Stomach smooth muscle (tissue), 2 donors: ENCODE results near the gene TIPRL.

Experiments used
- H3K27ac ChIP-seq: one replicate; pipeline ENCODE4 v1.7.0; 2013; ENCODE audit warnings: mild to moderate bottlenecking, low read length, inconsistent platforms
- H3K27me3 ChIP-seq, 2 donors: one replicate each; pipeline ENCODE4 v1.7.0; 2013; ENCODE audit warnings: low read length in 2 of 2; ENCODE audit not compliant: insufficient read depth in 2 of 2, control insufficient read depth in 1 of 2
- H3K36me3 ChIP-seq, 2 donors: one replicate each; pipeline ENCODE4 v1.7.0; 2013; ENCODE audit warnings: low read length in 2 of 2; ENCODE audit not compliant: control insufficient read depth in 2 of 2, insufficient read depth in 2 of 2
- H3K4me1 ChIP-seq: one replicate; pipeline ENCODE4 v1.7.0; 2013; ENCODE audit warnings: low read length; ENCODE audit not compliant: control insufficient read depth, insufficient read depth
- H3K4me3 ChIP-seq, 2 donors: one replicate each; pipeline ENCODE4 v1.7.0; 2013; ENCODE audit warnings: low read length in 2 of 2
- H3K9ac ChIP-seq, 2 donors: one replicate each; pipeline ENCODE4 v1.7.0; 2013; ENCODE audit warnings: low read length in 2 of 2, mild to moderate bottlenecking in 1 of 2
- H3K9me3 ChIP-seq, 2 donors: one replicate each; pipeline ENCODE4 v1.7.0; 2013; ENCODE audit warnings: low read length in 2 of 2; ENCODE audit not compliant: control insufficient read depth in 2 of 2
- donor health status: healthy.
- donor health status: Pancreatic carcinoma.

TIPRL gene

DNA sequence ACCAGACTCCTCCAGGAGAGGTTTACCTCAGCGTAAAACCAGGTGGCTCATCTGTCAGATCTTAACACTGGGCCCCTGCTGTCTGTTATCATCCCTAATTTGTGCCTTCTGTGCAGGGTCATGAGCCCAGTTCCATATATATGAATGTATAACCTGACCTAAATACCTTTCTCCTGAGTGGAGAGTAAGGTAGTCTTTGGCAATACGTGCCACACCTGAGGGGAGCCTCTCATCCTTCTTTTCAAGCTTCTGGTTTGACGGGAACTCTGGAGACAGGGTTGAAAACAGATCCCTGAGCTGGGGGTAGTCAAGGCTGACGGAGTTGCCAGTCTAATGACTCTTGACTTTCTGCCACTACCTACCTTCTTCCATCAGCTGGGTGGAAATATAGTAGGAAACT lies 51.1 kb downstream of the TIPRL start:
- Histone ChIP-seq H3K36me3 (peaks cover 17 to 22% of the 10 kb centered on the region in 2 donors), H3K4me1 (peaks cover 12% of the 10 kb centered on the region), H3K27ac (no peak overlapping the region), H3K27me3 (no peaks in the 10 kb centered on the region), H3K4me3 (no peak overlapping the region), H3K9ac (no peak overlapping the region), H3K9me3 (no peaks in the 10 kb centered on the region)

DNA sequence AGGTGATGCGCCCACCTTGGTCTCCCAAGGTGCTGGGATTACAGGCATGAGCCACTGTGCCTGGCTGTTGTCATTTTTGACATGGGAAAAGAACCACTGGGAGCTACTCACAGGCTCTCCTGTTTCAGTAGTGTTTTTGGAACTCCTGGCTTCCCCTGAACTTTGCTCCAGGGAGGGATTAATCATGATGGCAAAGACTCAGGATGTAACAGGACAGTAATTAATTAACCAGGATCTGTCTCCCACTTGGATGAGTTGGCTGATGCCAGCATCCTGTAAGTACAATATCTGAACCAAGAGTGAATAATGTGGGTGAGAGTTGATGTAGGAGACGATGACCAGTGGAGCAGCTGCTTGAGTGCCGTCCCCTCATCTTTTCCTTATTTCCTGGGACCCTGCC lies 51.9 kb downstream of the TIPRL start:
- H3K27me3 ChIP-seq: no peaks in the 10 kb centered on the region
- peaks cover 17 to 27% of the 10 kb centered on the region in 2 donors for H3K36me3 ChIP-seq
- H3K4me1 ChIP-seq: peaks cover 8% of the 10 kb centered on the region

DNA sequence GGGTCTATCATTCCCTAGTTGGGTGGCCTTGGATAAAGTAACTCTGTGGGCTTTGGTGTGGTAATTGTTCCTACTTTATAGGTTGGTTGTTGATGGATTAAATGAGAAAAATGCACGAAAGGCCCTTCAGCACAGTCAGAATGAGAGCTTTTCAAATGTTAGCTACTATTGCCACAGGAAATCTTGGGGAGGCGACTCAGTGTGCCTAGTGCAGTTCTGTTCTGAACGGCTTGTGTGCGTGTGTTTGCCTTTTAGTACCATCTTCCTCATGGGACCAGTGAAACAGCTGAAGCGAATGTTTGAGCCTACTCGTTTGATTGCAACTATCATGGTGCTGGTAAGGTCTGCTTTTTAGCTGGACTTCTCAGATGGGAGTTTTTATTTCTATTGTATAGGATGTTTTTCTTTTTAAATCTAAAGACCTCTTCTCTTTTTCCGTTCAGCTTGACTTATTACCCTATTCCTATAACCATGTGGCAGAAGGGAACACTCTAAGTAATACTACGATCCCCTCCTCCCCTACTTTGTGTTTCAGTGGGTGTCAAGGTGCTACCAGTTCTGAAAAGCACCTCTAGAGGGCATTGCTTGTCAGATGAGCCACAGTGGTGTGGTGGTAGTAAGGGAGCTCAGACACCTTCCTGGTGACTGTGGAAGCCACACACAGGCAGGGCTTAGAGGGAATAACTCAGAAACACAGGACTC lies 56.2 kb downstream of the TIPRL start:
- Histone ChIP-seq H3K9me3 (no peaks in the 10 kb centered on the region), H3K4me1 (no peaks in the 10 kb centered on the region), H3K27me3 (no peaks in the 10 kb centered on the region), H3K27ac (no peak overlapping the region), H3K36me3 (peaks cover 34 to 45% of the 10 kb centered on the region in 2 donors), H3K9ac (no peak overlapping the region), H3K4me3 (no peak overlapping the region)

More for the DNA sequence above, 51.9 kb downstream of the TIPRL start:
- H3K4me3 ChIP-seq: no peak overlapping the region
- H3K27ac ChIP-seq: no peak overlapping the region
- no peak overlapping the region for H3K9ac ChIP-seq
- H3K9me3 ChIP-seq: no peaks in the 10 kb centered on the region

DNA sequence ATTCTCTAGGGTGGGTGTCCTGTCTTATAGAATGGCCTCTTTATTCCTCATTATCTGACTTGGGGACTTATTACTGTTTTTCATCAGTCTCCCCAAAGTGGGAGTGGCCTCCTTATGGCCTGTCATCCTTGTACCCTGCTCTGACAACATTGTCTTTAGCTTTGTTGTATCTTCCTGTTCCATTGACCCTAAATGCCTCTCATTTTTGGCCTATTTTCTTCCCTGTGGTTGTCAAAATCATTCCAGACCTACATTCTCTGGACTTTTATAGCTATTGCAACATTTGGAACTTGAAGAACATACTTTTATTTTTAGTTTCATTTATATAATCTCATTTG lies 56.8 kb downstream of the TIPRL start:
- H3K4me1 ChIP-seq: no peaks in the 10 kb centered on the region
- H3K36me3 ChIP-seq: peaks cover 34 to 48% of the 10 kb centered on the region in 2 donors
- no peak overlapping the region for H3K9ac ChIP-seq
- H3K9me3 ChIP-seq: no peaks in the 10 kb centered on the region
- H3K4me3 ChIP-seq: no peak overlapping the region
- H3K27me3 ChIP-seq: no peaks in the 10 kb centered on the region
- H3K27ac ChIP-seq: no peak overlapping the region

DNA sequence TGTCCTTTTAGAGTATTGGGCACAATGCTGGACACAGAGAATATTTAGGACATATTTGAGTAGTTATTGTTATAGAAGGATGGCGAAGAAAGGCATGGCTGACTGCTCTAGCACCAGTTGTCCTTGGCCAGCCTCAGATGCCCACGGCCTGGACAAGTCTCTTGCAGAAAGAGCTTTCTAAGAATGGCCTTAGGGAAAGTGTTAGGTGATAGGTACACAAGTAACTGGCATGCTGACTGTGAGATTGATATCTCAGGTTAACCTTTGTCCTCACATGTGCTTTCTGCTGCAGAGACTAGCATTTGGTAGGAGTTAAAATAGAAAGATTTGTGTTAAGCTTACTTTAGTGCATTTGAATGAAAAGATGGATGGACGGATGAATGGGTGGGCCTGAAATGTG lies 57.2 kb downstream of the TIPRL start:
- Histone ChIP-seq H3K9ac (no peak overlapping the region), H3K27ac (no peak overlapping the region), H3K36me3 (peaks cover 34 to 47% of the 10 kb centered on the region in 2 donors), H3K9me3 (no peaks in the 10 kb centered on the region), H3K27me3 (no peaks in the 10 kb centered on the region), H3K4me1 (no peaks in the 10 kb centered on the region), H3K4me3 (no peak overlapping the region)

DNA sequence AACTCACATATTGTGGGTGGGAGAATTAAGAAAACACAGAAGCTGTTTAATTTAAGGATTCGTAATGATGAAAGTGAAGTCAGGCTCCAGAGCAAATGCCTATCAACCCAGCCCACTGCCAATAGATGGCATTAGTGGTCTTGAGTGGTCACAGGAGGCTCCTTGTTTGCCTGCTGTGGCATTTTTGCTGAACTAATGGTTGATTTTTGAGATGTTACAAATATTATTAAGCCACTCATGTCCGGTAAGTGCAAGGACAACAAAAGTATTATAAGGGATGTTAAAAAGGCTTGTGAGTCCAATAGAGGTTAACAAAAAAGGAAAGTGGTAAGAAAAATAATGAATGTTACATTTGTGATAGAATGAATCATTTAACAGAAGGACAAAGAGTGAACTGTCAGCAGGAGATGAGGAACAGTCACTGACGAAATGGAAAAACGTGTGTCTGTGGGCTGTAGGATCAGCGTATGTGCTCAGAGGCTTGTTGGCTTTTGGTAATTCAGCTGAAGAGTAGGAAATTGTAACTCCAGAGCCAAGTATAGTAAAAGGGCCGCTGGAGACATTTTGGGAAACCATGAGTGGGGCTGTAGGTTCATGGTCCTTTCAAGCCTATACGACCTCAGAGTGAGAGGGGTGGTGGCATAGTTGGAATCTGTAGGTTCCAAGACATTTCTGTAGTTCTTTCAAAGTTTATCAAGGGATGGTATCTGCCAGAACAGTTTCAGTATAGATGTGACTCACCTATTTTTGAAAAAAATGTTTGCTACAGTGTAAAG lies 58.3 kb downstream of the TIPRL start:
- H3K9ac ChIP-seq: no peak overlapping the region

DNA sequence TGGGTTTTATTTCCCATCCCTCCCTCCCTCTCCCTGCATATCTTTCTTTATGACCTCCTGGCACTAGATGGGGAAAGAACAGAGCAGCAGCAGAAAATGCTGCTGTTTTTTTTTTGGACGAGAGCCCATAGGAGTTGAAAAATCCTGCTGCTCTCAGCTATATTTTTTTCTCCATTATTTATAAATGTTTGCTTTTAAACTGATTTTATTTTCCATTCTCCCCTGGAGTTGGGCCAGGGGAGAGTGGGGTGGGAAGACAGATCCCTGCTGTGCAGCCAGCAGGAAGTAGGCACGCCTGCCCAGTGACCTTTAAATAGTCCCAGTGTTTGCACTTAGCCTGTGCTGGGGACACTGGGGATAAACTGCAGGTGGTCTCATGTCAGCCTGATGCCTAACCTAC lies 64.4 kb downstream of the TIPRL start:
- peaks cover 11% of the 10 kb centered on the region for H3K4me1 ChIP-seq
- H3K27ac ChIP-seq: peak overlapping the region; percentile 50
- H3K9ac ChIP-seq: peak overlapping the region in 1 of 2 donors; percentile 22
- H3K4me3 ChIP-seq: no peak overlapping the region
- H3K27me3 ChIP-seq: no peaks in the 10 kb centered on the region
- H3K9me3 ChIP-seq: no peaks in the 10 kb centered on the region
- peaks cover 15 to 32% of the 10 kb centered on the region in 2 donors for H3K36me3 ChIP-seq

More for the DNA sequence above, 58.3 kb downstream of the TIPRL start:
- Histone ChIP-seq H3K4me1 (no peaks in the 10 kb centered on the region), H3K36me3 (peaks cover 34 to 45% of the 10 kb centered on the region in 2 donors), H3K27ac (no peak overlapping the region), H3K4me3 (no peak overlapping the region), H3K27me3 (no peaks in the 10 kb centered on the region), H3K9me3 (no peaks in the 10 kb centered on the region)

DNA sequence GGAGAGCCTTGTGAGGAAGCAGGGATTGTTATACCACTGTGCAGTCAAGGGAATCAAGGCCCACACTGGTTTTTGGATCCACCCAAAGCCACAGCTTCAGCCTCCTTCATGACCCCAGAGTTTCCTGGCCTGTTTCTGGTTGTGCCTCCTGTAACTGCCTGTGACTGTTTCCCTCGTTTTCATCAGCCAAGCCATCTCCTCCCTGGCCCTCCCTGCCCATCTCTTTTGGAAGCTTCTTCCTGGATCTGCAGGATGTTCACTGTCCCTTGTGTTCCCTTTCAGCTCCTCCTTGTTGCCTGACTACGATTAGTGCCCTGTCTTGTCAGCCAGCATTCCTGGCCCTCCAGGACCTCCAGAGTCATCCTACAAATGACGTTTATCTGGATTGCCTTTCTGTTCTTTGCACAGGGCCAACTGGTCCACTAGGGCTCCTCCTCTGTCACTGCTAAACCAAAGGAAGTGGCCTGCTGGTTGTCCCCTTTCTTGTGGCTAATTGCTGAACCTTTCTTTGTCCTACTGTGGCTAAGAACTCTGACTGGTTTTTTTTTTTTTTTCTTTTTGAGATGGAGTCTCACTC lies 65.0 kb downstream of the TIPRL start:
- Histone ChIP-seq H3K9me3 (no peaks in the 10 kb centered on the region), H3K27me3 (no peaks in the 10 kb centered on the region), H3K4me1 (peaks cover 11% of the 10 kb centered on the region), H3K36me3 (peaks cover 14 to 31% of the 10 kb centered on the region in 2 donors), H3K27ac (peak overlapping the region; percentile 50), H3K4me3 (peak overlapping the region in 1 of 2 donors; percentile 1), H3K9ac (peak overlapping the region in 1 of 2 donors; percentile 22)

DNA sequence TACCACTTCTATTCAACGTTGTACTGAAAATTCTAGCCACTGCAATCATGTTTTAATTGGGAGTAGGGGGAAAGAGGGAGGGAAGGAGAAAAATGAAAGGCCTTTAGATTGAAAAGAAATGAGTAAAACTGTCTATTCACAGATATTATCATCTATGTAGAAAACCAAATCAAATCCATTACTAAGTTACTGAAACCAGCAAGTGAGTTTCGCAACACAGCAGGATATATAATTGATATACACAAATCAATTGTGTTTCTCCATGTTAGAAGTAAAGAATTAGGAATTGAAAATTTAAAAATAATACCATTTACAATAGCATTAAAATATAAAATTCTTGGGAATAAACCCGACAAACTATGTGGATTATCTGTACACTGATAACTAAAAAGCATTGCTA lies 66.3 kb downstream of the TIPRL start:
- Histone ChIP-seq H3K36me3 (peaks cover 10 to 23% of the 10 kb centered on the region in 2 donors), H3K27me3 (no peaks in the 10 kb centered on the region), H3K4me3 (no peak overlapping the region), H3K9ac (no peak overlapping the region), H3K9me3 (no peaks in the 10 kb centered on the region), H3K27ac (no peak overlapping the region), H3K4me1 (peaks cover 11% of the 10 kb centered on the region)

DNA sequence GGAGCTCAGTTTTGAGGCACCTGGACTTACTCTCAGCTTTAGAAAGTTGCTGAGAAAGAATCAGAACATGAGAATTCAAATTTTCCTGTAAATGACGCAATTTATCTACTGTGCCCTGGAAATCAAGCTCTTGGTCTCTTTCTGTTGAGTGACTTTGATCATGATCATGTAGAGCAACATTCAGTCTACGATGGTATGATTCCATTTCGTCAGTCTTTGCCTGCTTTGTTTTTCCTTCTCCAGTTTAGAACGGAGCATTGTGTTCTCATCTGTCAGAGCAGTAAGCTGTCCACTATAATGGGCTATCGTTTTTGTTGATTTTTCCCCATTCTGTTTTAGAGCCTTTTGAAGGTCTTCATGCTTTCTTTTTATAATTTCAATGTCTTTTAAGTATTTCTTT lies 67.7 kb downstream of the TIPRL start:
- Histone ChIP-seq H3K27me3 (no peaks in the 10 kb centered on the region), H3K9ac (no peak overlapping the region), H3K4me1 (peaks cover 11% of the 10 kb centered on the region), H3K27ac (no peak overlapping the region), H3K36me3 (peaks cover 16 to 27% of the 10 kb centered on the region in 2 donors), H3K9me3 (no peaks in the 10 kb centered on the region), H3K4me3 (no peak overlapping the region)
